SHP77 (cell line): ENCODE results near the gene HVCN1.
"Not testable (repeated sequence)": the region's sequence is repeated elsewhere in the genome, so short reads cannot be mapped to it uniquely, and the experiment has no call there.

Experiments used
- DNase-seq, 2 experiments: peaks; one replicate each; lab custom pipeline; 2025; lab: John Stamatoyannopoulos, UW

HVCN1 gene

DNA sequence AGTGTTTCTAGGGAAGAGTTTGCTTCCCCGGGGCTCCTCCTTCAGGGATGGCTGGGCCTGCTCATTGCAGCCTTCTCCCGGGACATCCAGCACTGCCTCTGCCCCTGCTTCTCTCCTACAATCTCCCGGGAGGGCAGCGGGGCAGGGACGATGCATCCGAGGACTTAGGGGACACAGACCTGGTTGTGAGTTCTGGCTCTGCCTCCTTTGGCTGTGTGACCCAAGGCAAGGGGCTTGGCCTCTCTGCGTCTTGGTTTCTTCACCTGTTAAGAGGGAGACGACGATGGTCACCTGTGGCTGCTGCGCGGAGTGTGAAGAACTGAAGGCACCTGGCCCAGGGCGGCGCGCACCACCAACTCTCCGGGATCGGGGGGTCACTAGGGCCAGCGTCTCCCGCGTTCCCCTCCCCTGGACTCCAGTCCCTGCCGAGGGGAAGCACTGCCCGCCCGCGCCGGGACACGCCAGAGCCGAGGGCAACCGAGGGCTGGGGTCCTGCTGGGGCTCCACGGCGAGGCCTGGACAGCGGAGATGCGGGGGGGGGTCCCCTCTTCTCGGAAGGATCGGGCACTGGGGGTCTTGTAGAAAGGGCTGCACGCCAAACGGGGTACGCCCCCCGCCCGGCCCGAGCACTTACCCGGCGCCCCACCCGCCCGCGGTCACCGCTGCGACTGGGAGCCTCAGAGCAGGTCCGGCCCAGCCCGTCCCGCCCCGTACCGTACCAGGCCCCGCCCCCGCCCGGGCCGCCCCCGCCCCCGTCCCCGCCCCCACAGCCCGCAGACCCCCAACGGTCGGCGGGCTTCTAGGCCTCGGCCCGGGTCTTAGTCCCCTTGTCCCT is at the start of gene HVCN1:
HVCN1 (minus strand) TSS at position 670 of the 835 bp plus-strand sequence. CDS start 5,870 bp downstream, outside the sequence.
- no peak for DNase-seq

DNA sequence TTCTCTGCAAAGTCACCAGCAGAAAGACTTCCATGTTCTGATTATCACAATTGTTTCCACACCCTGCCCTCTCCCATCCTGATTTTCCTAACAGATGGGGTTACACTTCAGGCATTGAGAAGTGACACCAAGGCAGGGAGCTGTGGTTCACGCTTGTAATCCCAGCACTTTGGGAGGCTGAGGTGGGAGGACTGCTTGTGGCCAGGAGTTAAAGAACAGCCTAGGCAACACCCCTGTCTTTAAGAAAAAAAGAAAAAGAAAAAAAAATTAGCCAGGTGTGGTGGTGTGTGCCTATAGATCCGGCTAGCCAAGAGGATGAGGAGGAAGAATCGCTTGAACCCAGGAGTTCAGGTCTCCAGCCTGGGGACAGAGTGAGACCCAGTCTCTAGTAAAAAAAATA is 48.6 kb upstream of the HVCN1 start:
- DNase-seq = no peak

DNA sequence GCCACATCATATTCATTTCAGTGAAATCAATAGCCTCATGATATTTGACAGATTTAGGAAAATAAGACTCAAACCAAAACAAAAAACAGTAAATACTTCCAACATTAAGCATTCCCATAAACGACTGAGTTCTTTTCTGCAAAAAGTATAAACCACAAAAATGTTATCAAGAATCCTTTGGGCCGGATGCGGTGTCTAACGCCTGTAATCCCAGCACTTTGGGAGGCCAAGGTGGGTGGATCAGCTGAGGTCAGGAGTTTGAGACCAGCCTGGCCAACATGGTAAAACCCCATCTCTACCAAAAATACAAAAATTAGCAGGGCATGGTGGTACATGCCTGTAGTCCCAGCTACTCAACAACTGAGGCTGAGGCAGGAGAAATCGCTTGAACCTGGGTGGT is 48.1 kb upstream of the HVCN1 start:
- not testable (repeated sequence) for DNase-seq

DNA sequence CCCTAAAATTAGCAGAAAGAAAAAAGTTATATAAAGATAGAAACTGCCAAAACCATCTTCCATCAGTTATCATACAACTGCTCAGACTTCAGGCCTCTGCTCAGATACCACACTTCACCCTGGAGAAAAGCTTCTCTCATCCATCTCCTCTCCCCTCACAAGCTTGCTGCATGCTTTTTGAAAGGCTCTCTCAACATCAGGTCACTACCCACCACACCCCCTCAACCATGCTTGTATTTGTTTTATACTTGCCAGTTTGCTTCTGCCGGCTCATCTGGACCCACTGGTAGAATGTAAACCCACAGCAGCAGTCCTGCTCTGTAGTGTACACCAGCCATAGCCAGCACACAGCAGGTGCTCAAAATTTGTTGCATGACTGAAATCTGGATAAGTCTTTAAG is 45.0 kb upstream of the HVCN1 start:
- no peak for DNase-seq

- no peak for DNase-seq
Observed at GRCh38 chr12:110733089-110733715, 44.3 kb upstream of the HVCN1 start.

DNA sequence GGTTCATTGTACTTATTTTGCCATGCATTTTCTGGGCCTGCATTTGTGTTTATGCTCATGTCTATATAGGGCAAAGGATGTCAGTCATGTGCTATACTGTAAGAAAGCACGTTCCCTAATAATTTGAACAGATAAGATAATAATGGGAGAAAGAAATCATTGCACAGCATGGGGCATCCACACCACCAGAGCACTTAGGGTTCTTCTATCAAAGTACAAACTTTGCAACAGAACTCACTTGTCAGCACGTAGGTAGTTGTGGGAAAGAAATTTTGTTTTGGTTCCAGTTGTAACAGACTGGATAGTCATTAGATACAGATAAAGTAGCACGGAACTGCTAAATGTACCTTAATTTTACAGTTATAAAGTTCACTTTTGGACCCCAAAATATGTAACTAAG is 43.7 kb upstream of the HVCN1 start:
- DNase-seq = no peak

DNA sequence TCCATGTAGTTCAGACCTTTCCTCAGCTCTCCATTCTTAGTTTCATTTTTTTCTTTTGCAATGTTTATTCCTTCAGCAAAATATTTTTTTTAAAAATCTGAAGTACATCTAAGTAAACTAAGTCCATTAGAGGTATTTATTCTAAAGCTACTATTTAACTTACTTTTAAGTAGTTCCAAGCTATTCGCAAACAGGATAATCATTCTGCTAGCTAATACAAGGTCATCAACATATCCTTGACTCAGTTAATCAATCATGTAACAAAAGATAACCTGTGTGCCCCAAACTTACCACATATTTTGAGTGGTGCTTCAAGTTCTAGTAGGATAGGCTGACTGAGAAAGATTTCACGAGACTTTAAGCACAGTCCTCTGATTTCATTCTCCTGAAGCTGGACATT is 42.6 kb upstream of the HVCN1 start:
- DNase-seq = no peak

DNA sequence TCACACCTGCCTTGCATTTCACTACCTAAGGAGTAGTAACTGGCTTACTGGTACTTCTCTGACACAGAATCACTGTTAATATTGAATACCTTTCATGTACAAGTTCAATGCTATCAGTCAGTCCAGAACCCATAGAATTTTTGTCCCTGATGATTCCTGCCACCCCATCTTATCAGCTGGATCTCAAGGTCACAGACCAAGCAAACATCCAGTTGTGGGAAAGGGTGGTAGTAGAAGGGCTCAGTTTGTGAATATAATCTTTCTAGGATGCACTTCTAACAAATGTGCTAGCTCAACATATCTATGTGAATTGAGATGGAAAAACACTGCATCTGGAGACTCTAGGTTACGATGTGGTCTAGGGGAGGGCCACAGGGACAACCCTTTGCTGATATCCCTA is 39.7 kb upstream of the HVCN1 start:
- no peak for DNase-seq

DNA sequence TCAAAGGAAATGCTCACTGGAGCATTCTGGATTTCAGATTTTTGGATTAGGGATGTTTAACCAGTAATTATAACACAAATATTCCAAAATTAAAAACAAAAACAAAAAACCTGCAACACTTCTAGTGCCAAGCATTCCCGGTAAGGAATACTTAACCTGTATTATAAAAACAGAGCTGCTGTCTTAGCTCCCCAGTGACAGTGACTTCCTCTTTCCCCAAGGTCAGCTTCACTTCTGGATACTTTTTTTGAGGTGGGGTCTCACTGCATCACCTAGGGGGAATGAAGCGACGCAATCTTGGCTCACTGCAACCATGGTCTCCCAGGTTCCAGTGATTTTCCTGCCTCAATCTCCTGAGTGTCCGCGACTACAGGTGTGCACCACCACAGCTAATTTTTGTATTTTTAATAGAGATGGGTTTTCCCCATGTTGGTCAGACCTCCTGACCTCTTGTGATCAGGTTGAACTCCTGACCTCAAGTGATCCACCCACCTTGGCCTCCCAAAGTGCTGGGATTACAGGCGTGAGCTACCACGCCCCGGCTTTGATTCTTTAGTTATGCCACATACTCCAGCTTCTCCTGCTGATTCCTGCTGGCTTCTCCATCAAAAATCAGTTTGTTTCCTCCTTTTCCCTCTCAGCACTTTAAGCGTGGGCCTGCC is 37.9 kb upstream of the HVCN1 start:
- DNase-seq = no peak

DNA sequence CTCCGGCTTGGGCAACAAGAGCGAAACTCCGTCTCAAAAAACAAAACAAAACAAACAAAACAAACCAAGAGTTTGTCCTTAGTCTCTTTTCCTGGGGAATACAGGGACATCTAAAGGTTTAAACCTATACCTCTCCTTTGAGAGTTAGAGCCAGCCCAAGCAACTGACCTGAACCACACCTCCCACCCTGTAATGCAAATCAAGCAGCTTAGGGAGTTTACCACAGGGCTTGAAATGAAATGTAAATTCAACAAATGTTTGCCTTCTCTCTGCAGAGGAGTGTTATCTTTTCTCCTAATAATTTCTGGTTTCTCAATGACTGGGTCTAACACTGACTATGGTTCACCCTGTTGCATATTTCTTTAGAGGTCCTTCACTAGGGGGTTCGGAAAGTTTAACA is 37.1 kb upstream of the HVCN1 start:
- no peak for DNase-seq

- no peak for DNase-seq
Observed at GRCh38 chr12:110725267-110725666, 36.4 kb upstream of the HVCN1 start.

- DNase-seq = not testable (repeated sequence)
Observed at GRCh38 chr12:110722892-110723291, 34.0 kb upstream of the HVCN1 start.

GRCh38 chr12:110721570-110721969 is 32.7 kb upstream of the HVCN1 start:
- no peak for DNase-seq

DNA sequence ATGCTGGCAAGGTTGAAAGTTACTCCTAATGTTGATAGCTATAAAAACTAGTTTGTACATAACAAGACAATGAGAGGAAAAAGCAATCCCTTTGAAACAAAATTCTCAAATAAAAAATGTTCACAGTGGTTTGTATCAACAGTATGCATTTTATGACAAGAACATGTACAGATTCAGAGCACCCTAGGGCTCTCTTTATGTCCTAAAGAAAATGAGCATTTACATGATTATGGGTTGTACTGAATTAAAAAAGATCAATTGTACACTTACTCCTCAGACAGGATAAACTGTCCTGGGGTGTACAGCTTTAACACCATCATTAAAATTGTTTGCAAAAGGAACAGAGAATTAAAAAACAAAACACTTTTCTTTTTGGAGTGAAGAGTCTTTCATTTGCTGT is 31.6 kb upstream of the HVCN1 start:
- no peak for DNase-seq

GRCh38 chr12:110718222-110718908 is 29.4 kb upstream of the HVCN1 start:
- DNase-seq = no peak

- no peak for DNase-seq
Observed at GRCh38 chr12:110717037-110717436, 28.1 kb upstream of the HVCN1 start.

DNA sequence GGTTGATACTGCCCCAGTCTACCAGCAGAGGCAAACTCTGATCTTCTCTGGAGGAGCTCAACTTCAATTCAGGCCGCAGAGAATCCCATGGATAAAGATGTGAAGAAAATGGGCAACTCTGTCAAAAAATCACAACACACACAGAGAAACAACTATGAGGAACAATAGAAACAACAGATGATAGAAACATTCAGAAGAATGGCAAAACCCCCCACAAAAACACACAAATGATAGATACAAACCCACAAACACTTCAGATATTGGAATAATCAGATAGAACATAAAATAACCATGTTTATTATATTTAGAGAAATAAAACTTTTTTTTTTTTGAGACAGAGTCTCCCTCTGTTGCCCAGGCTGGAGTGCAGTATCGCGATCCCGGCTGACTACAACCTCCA is 20.0 kb upstream of the HVCN1 start:
- DNase-seq = no peak

DNA sequence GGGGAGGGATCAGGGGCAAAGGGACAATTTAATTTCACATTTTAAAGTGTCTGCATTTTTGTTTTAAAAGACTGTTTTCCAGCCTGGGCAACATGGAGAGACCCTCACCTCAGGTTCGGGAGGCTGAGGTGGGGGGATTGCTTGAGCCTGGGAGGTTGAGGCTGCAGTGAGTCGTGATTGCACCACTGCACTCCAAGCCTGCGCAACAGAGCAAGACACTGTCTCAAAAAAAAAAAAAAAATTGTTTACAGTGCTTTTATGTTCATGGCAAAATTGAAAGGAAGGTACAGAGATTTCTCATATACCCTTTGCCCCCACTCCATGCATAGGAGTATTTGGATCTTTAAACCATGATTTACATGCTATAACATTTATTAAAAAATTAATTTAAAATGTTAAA is 16.4 kb upstream of the HVCN1 start:
- DNase-seq = no peak

GRCh38 chr12:110704750-110705149 is 15.8 kb upstream of the HVCN1 start:
- DNase-seq = peak; percentile 20 to 72

GRCh38 chr12:110704231-110704630 is 15.3 kb upstream of the HVCN1 start:
- DNase-seq = no peak

GRCh38 chr12:110702081-110702480 is 13.2 kb upstream of the HVCN1 start:
- DNase-seq = no peak
